VCaP (cell line): ENCODE data around the gene RAB4A.

Experiments
- H3K27ac ChIP-seq: fragments of 450-650 bp; 2 replicates; pipeline ENCODE4 v1.5.1; 2017
- CTCF ChIP-seq: fragments of 450-650 bp; conservative IDR thresholded peaks from 2 replicates; pipeline ENCODE4 v1.5.1; 2017; ENCODE audit warnings: mild to moderate bottlenecking, moderate library complexity

The RAB4A gene

GRCh38 chr1:229354226-229354625 is 83.3 kb downstream of the RAB4A start:
- TF ChIP-seq CTCF: no peak
- no peak overlapping the region for H3K27ac ChIP-seq
